GM12878 (cell line): ENCODE measurements around the gene AGBL3. TPM values are rescaled to one million over a fixed set of nuclear protein-coding genes. Genes with fewer than 3 reads are reported as not detected.

Experiments used
- ATAC-seq: fragments of 200-7000 bp; cut with Tn5 transposase; 3 replicates; pipeline ENCODE4 v1.9.1; 2020; ENCODE audit warnings: mild to moderate bottlenecking, moderate library complexity
- BruUV-seq: library from RNA; stranded (reverse); fragments of 400-500 nt; replicated peaks from 2 replicates; lab custom pipeline; 2021; lab: Mats Ljungman, UMichigan
- CTCF ChIA-PET: fragments of 300-600 bp; sonication (Branson Sonifier 250); formaldehyde crosslinking; extraction: SDS; loops from one replicate; lab custom pipeline; 2021; ENCODE audit warnings: inconsistent platforms; lab: Yijun Ruan, JAX
- POLR2A ChIA-PET: fragments of 350-600 bp; formaldehyde crosslinking; extraction: SDS; loops from one replicate; lab custom pipeline; 2021; ENCODE audit warnings: inconsistent platforms; lab: Charles Lee
- RAD21 ChIA-PET: fragments of 300-600 bp; sonication (Branson Sonifier 250); formaldehyde crosslinking; loops from one replicate; lab custom pipeline; 2023; ENCODE audit warnings: antibody characterized with exemption; ENCODE audit not compliant: unreplicated experiment; lab: Charles Lee
- SMC1A ChIA-PET: fragments of 300-600 bp; sonication (Branson Sonifier 250); formaldehyde crosslinking; loops from one replicate; lab custom pipeline; 2023; ENCODE audit not compliant: unreplicated experiment, uncharacterized antibody; lab: Charles Lee
- DNase-seq: peaks from one replicate; pipeline ENCODE4 v3.0.0-alpha.2; 2011; ENCODE audit warnings: low read depth, low spot score
- FAIRE-seq: peaks from 3 replicates; lab custom pipeline; 2011; peaks lifted over from hg19 to GRCh38; lab: Jason Lieb, UNC
- H2AFZ ChIP-seq: 2 replicates; pipeline ENCODE4 v1.6.0; 2011; ENCODE audit warnings: low read depth, low read length, control low read depth; ENCODE audit not compliant: control insufficient read depth
- H3K27ac ChIP-seq: 2 replicates; pipeline ENCODE4 v1.5.1; 2011; ENCODE audit warnings: control low read depth; ENCODE audit not compliant: control insufficient read depth, insufficient read depth
- H3K27me3 ChIP-seq, 2 experiments: replicated peaks in 1 of 2; 2 replicates each; pipeline versions ENCODE4 v1.6.0 to v1.6.1; 2011; ENCODE audit warnings: low read length in 1 of 2; ENCODE audit not compliant: control insufficient read depth in 2 of 2, insufficient read depth in 2 of 2
- H3K36me3 ChIP-seq, 2 experiments: 2 replicates each; pipeline ENCODE4 v1.5.1; 2011; ENCODE audit warnings: low read length in 1 of 2; ENCODE audit not compliant: control insufficient read depth in 2 of 2, insufficient read depth in 2 of 2
- H3K4me1 ChIP-seq: 2 replicates; pipeline ENCODE4 v1.6.1; 2011; ENCODE audit warnings: mild to moderate bottlenecking, low read length, moderate library complexity, mixed read lengths; ENCODE audit not compliant: control insufficient read depth, insufficient read depth
- H3K4me2 ChIP-seq: 2 replicates; pipeline ENCODE4 v1.6.0; 2011; ENCODE audit warnings: control low read depth; ENCODE audit not compliant: control insufficient read depth, insufficient read depth
- H3K4me3 ChIP-seq: fragments of 200-600 bp; sonication (generic); 2 replicates; pipeline ENCODE4 v1.5.1; 2016
- H3K79me2 ChIP-seq: 2 replicates; pipeline ENCODE4 v1.6.0; 2011; ENCODE audit warnings: low read length; ENCODE audit not compliant: control insufficient read depth, insufficient read depth
- H3K9ac ChIP-seq: 2 replicates; pipeline ENCODE4 v1.8.0; 2011; ENCODE audit warnings: low read length, control low read depth, mixed read lengths; ENCODE audit not compliant: control insufficient read depth, insufficient read depth
- H3K9me3 ChIP-seq: replicated peaks from 3 replicates; pipeline ENCODE4 v1.5.1; 2011; ENCODE audit warnings: mild to moderate bottlenecking, low read length; ENCODE audit not compliant: control insufficient read depth, insufficient read depth
- H4K20me1 ChIP-seq: 2 replicates; pipeline ENCODE4 v1.6.0; 2011; ENCODE audit not compliant: control insufficient read depth, insufficient read depth
- BCL11A ChIP-seq: IDR thresholded peaks from 2 replicates; pipeline ENCODE4 v1.6.1; 2011; ENCODE audit warnings: low read depth, low read length
- BHLHE40 ChIP-seq, 2 experiments: fragments of 450-650 bp in 1 of 2; IDR thresholded peaks; 2 replicates each; pipeline ENCODE4 v1.6.1; 2011 to 2017; ENCODE audit warnings: low read depth in 2 of 2, borderline replicate concordance in 1 of 2, improper control_type of control experiment in 1 of 2, low read length in 1 of 2, mild to moderate bottlenecking in 1 of 2
- CREB1 ChIP-seq: IDR thresholded peaks from 2 replicates; pipeline ENCODE4 v1.6.1; 2012; ENCODE audit warnings: low read depth, mild to moderate bottlenecking, inconsistent platforms
- DPF2 ChIP-seq: fragments of 450-650 bp; IDR thresholded peaks from 2 replicates; pipeline ENCODE4 v1.6.1; 2017; ENCODE audit warnings: mild to moderate bottlenecking
- EP300 ChIP-seq, 2 experiments: fragments of 150-350 bp in 1 of 2; IDR thresholded peaks; 2 replicates each; pipeline ENCODE4 v1.6.1; 2011 to 2012; ENCODE audit warnings: low read depth in 2 of 2, low read length in 2 of 2, borderline replicate concordance in 1 of 2, improper control_type of control experiment in 1 of 2, inconsistent platforms in 1 of 2; ENCODE audit not compliant: control insufficient read depth in 1 of 2
- MTA3 ChIP-seq: IDR thresholded peaks from 2 replicates; pipeline ENCODE4 v1.6.1; 2012; ENCODE audit warnings: low read length, inconsistent platforms, borderline replicate concordance
- MXI1 ChIP-seq: fragments of 150-350 bp; IDR thresholded peaks from 2 replicates; pipeline ENCODE4 v1.6.1; 2011; ENCODE audit warnings: low read depth, mild to moderate bottlenecking, inconsistent platforms, low read length, improper control_type of control experiment
- MYB ChIP-seq: fragments of 150-350 bp; IDR thresholded peaks from 2 replicates; pipeline ENCODE4 v1.6.1; 2014; ENCODE audit warnings: mild to moderate bottlenecking, low read depth, low read length, borderline replicate concordance
- NFYB ChIP-seq: IDR thresholded peaks from 2 replicates; pipeline ENCODE4 v1.6.1; 2011; ENCODE audit warnings: low read depth, mild to moderate bottlenecking, low read length, improper control_type of control experiment, moderate library complexity; ENCODE audit not compliant: insufficient read depth
- NR2C1 ChIP-seq: fragments of 450-650 bp; IDR thresholded peaks from 2 replicates; pipeline ENCODE4 v1.6.1; 2017; ENCODE audit warnings: antibody characterized with exemption, mild to moderate bottlenecking, moderate library complexity
- NR2F1 ChIP-seq: fragments of 450-650 bp; conservative IDR thresholded peaks from 2 replicates; pipeline ENCODE4 v1.6.1; 2017; ENCODE audit warnings: mild to moderate bottlenecking
- RB1 ChIP-seq: fragments of 450-650 bp; formaldehyde crosslinking; IDR thresholded peaks from 2 replicates; pipeline ENCODE4 v1.6.1; 2017; ENCODE audit warnings: mild to moderate bottlenecking, borderline replicate concordance
- RFX5 ChIP-seq: IDR thresholded peaks from 2 replicates; pipeline ENCODE4 v1.6.1; 2011; ENCODE audit warnings: low read depth, low read length, improper control_type of control experiment
- SMC3 ChIP-seq: IDR thresholded peaks from 2 replicates; pipeline ENCODE4 v1.6.1; 2011; ENCODE audit warnings: low read length, improper control_type of control experiment, borderline replicate concordance
- STAT1 ChIP-seq: fragments of 450-650 bp; conservative IDR thresholded peaks from 2 replicates; pipeline ENCODE4 v1.6.1; 2014; ENCODE audit warnings: antibody characterized with exemption, mild to moderate bottlenecking
- WGBS: methylation state at CpG from one replicate; pipeline ENCODE4 v1.1.6; 2016; ENCODE audit warnings: low lambda C conversion rate; ENCODE audit not compliant: insufficient replicate concordance, insufficient coverage; ENCODE audit errors: missing lambda C conversion rate; 5-methylcytosine and 5-hydroxymethylcytosine counted together
- in situ Hi-C: fragments of 300-500 bp; cut with MboI; formaldehyde crosslinking; loops from 9 replicates; pipeline ENCODE4 v1.14.3; 2018; ENCODE audit warnings: mixed read lengths
- intact Hi-C: fragments of 100-400 bp; cut with micrococcal nuclease; formaldehyde crosslinking; loops from one replicate; pipeline ENCODE4 v1.14.2; 2022; ENCODE audit not compliant: unreplicated experiment
- polyA plus RNA-seq, 11 experiments: library from polyadenylated mRNA; depleted of rRNA in 4 of 11; unstranded in 6 of 11; stranded (reverse) in 5 of 11; fragments of >200 nt; fragmentation: Nextera tagmentation in 4 of 11; fragmentation: Illumina TruSeq in 1 of 11; extraction: Ambion mirVana in 4 of 11; extraction: Trizol in 1 of 11; gene quantifications; 1 replicate in 1 of 11; 2 replicates in 10 of 11; pipeline versions ENCODE4 v1.2.1 to v1.2.3, GENCODE V29; 2011 to 2016; ENCODE audit warnings: inconsistent platforms in 2 of 11, missing spikeins in 2 of 11, low read depth in 1 of 11
- total RNA-seq, 4 experiments: library from RNA; depleted of rRNA in 3 of 4; stranded (reverse); fragments of >200 nt in 3 of 4; fragmentation: Illumina TruSeq in 1 of 4; extraction: Trizol in 1 of 4; gene quantifications; 2 replicates each; pipeline versions ENCODE4 v1.2.1 to v1.2.3, GENCODE V29; 2013 to 2021
- TF ChIP-seq, protein P1 (sequence below): fragments of 450-650 bp; IDR thresholded peaks from 2 replicates; pipeline ENCODE4 v1.6.1; 2018; ENCODE audit warnings: mild to moderate bottlenecking, low read depth, moderate library complexity; ENCODE audit not compliant: partially characterized antibody
- TF ChIP-seq, protein P2 (sequence below): fragments of 450-650 bp; IDR thresholded peaks from 2 replicates; pipeline ENCODE4 v1.6.1; 2016; ENCODE audit warnings: mild to moderate bottlenecking

Gene AGBL3
- total and polyA plus RNA-seq, 10 of the 15 experiments (the other 5 are each of a cell fraction or from before 2014, with no cell fraction given), result 0.82 to 12.4 (median 3.7) TPM

DNA sequence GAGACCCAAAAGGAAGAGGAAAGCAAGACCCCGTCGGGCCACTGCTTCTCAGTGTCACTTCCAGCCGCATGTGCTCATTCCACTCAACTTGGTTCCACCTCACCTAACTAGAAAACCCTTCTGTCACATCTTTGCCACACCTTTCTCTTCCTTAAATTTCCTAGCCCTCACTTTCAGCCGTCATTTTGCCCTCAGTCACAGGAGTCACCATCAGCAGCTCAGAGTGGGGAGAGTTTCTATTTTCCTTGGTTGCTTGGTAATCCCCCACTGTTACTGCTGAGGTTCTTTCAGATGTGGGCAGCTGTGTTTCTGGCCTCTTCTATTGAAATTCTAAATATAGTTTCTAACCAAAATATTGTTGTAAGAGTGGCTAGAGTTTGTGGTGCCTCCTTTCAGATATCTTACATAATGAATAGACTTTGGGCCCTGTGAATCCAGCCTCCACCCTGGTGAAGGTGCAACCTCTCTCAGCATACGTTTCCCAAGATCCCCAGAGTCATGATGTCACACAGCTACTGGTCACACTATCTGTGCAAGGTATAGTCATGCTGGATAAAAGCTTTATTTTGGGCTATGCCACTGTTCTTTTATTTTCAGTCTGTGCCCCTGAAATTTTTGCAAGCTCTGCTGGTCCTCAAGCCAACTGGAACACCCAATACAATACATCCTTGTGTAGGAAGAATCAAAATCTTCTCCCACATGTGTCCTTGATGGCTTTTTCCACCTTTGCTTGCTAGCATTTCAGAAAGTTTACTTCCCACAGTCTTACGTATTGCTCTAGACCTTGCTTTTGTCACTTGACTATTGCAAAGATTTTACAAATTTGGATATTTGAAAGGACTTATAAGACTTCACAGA, 9.2 kb downstream of the AGBL3 start:
- Histone ChIP-seq H3K27ac (peak overlapping the region; percentile 99), H4K20me1 (no peaks in the 10 kb centered on the region), H3K9ac (peak overlapping the region; percentile 40), H3K27me3 (no peaks in the 10 kb centered on the region), H2AFZ (peak overlapping the region; percentile 34; the same call in 1 of the 2 replicates), H3K4me3 (peak overlapping the region; percentile 31; the same call in 1 of the 2 replicates), H3K36me3 (peaks cover 2 to 7% of the 10 kb centered on the region in 2 experiments; a peak in 2 of 4 replicates), H3K79me2 (peaks cover 24% of the 10 kb centered on the region), H3K4me2 (peak overlapping the region; percentile 67), H3K9me3 (no peaks in the 10 kb centered on the region; the same call in 2 of the 3 replicates), H3K4me1 (peaks cover 58% of the 10 kb centered on the region)
- CTCF ChIA-PET, result interaction anchor here (0.8 to 12.7 kb wide), 13 partner anchors 8 to 278 kb away, joined by 3 to 157 read pairs (median 4); partner anchors contain the start of genes AGBL3, CYREN and TMEM140
- SMC1A ChIA-PET, result interaction anchor here (0.6 to 15.4 kb wide), 24 partner anchors 9 to 560 kb away, joined by 3 to 293 read pairs (median 3); partner anchors contain the start of genes AGBL3, CYREN, TMEM140 and WDR91
- intact Hi-C loops, result loop anchor here (1.0 to 5.0 kb wide), 4 partner anchors 9 to 512 kb away; partner anchors contain the start of genes AGBL3 and TMEM140
- WGBS, result 34% methylated on average over 6 of the region's 6 CpGs
- FAIRE-seq (peak; percentile 23), DNase-seq (peak; percentile 87), ATAC-seq (peak; percentile 60)
- RAD21 ChIA-PET, result interaction anchor here (0.5 to 6.3 kb wide), 18 partner anchors 9 to 362 kb away, joined by 3 to 120 read pairs (median 8); partner anchors contain the start of genes AGBL3, CYREN, TMEM140 and WDR91
- BruUV-seq, result no TSS peak
- in situ Hi-C loops, result loop anchor here (10.0 to 25.0 kb wide), 2 partner anchors 559 to 967 kb away; partner anchors contain the start of gene NUP205
- POLR2A ChIA-PET, result interaction anchor here (0.7 to 3.6 kb wide), 11 partner anchors 9 to 214 kb away, joined by 3 to 38 read pairs (median 7); partner anchors contain the start of genes AGBL3, CYREN and TMEM140
- TF ChIP-seq EP300 (IDR thresholded peaks at IDR 0.05; ENCODE audit: borderline replicate concordance in 1 of 2, control insufficient read depth in 1 of 2, low read depth in 2 of 2, low read length in 2 of 2), result peak; percentile 78 to 98; a peak in 3 of 4 replicates
- peak; percentile 87; the same call in 1 of the 2 replicates for TF ChIP-seq STAT1
- TF ChIP-seq BHLHE40 (IDR thresholded peaks at IDR 0.05; ENCODE audit: borderline replicate concordance in 1 of 2, low read depth in 2 of 2, low read length in 1 of 2), result peak; percentile 50 to 77; a peak in 2 of 4 replicates
- peak; percentile 12; the same call in 1 of the 2 replicates for TF ChIP-seq SMC3
- TF ChIP-seq MTA3, result no peak; the same call in 1 of the 2 replicates
- TF ChIP-seq, protein P1, sequence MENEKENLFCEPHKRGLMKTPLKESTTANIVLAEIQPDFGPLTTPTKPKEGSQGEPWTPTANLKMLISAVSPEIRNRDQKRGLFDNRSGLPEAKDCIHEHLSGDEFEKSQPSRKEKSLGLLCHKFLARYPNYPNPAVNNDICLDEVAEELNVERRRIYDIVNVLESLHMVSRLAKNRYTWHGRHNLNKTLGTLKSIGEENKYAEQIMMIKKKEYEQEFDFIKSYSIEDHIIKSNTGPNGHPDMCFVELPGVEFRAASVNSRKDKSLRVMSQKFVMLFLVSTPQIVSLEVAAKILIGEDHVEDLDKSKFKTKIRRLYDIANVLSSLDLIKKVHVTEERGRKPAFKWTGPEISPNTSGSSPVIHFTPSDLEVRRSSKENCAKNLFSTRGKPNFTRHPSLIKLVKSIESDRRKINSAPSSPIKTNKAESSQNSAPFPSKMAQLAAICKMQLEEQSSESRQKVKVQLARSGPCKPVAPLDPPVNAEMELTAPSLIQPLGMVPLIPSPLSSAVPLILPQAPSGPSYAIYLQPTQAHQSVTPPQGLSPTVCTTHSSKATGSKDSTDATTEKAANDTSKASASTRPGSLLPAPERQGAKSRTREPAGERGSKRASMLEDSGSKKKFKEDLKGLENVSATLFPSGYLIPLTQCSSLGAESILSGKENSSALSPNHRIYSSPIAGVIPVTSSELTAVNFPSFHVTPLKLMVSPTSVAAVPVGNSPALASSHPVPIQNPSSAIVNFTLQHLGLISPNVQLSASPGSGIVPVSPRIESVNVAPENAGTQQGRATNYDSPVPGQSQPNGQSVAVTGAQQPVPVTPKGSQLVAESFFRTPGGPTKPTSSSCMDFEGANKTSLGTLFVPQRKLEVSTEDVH, result no peak
- no peak for TF ChIP-seq NFYB
- no peak for TF ChIP-seq MYB
- TF ChIP-seq BCL11A, result peak; percentile 54; the same call in 1 of the 2 replicates
- 0 out of 2 replicates have a peak, but pooled peaks have one; percentile 83 for TF ChIP-seq RB1
- peak; percentile 43; the same call in 1 of the 2 replicates for TF ChIP-seq NR2F1
- TF ChIP-seq DPF2, result 0 out of 2 replicates have a peak, but pooled peaks have one; percentile 47
- 0 out of 2 replicates have a peak, but pooled peaks have one; percentile 13 for TF ChIP-seq RFX5
- TF ChIP-seq MXI1, result 0 out of 2 replicates have a peak, but pooled peaks have one; percentile 45
- TF ChIP-seq, protein P2, sequence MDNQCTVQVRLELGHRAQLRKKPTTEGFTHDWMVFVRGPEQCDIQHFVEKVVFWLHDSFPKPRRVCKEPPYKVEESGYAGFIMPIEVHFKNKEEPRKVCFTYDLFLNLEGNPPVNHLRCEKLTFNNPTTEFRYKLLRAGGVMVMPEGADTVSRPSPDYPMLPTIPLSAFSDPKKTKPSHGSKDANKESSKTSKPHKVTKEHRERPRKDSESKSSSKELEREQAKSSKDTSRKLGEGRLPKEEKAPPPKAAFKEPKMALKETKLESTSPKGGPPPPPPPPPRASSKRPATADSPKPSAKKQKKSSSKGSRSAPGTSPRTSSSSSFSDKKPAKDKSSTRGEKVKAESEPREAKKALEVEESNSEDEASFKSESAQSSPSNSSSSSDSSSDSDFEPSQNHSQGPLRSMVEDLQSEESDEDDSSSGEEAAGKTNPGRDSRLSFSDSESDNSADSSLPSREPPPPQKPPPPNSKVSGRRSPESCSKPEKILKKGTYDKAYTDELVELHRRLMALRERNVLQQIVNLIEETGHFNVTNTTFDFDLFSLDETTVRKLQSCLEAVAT, result peak; percentile 79
- no peak for TF ChIP-seq NR2C1
- peak; percentile 64 for TF ChIP-seq CREB1
